ENCODE results near the gene TPM1. TPM values are rescaled to one million over a fixed set of nuclear protein-coding genes. Genes with fewer than 3 reads are reported as not detected.

TPM1 gene
- total RNA-seq, 4 donors from 2014 or later = 5,599 to 7,718 (median 6,496) TPM

DNA sequence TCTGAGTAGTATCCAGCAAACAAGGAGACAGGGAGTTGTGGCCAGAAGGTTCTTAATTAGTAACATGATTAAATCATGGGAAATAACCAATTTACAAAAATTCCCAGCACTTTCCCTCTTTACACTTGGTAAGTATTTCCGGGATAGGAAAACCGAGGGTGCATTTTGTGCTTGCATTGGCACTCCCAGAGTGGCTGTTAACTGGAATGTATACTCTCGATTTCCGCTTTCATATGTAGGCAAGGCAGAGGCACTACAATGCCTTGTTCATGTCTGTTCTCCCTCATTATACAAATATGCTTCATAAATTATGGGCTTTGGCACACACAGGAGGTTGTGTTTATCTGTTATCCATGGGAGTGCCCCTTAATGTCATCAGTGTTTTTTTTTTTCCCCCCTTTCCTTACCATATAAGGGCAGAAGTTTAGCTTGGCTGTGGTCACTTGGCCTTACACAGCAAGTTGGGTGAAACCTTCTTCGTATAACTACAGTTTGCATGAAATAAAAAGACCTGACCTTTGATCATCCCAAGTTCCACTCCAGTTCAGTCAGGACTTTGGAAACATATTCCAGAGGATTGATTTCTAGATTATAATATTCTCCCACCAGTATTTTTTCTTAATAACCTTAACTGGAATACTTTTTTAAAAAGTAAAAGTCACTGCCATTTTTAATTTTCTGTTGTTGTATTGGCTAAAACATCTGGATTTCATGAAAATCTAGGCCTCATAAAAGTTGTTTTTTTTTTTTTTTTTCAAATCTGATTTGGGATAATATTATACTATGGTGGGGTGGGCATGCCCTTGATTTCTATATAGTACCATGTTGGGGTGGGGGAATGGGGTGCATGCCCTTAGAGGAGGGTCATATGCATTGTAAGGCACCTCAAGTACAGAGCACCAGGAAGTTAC is 8.9 kb downstream of the TPM1 start:
- H3K4me3 ChIP-seq = peak overlapping the region; percentile 70 to 91 (median 82)
- TF ChIP-seq POLR2AphosphoS5 (IDR thresholded peaks at IDR 0.05) = peak in 1 of 2 donors; percentile 34
- TF ChIP-seq EP300 (IDR thresholded peaks at IDR 0.05) = no peak
- H3K27me3 ChIP-seq = peaks cover 0 to 5% (median 0%) of the 10 kb centered on the region in 4 donors
- no peak for DNase-seq (ENCODE audit: extremely low spot score)
- H3K9me3 ChIP-seq = no peaks in the 10 kb centered on the region
- intact Hi-C loops (cut with DNase I) = no loop called here
- peaks cover 66 to 94% (median 88%) of the 10 kb centered on the region in 4 donors for H3K4me1 ChIP-seq
- WGBS = 22% methylated on average over 5 of the region's 5 CpGs
- H3K27ac ChIP-seq (replicated peaks in 1 of 4) = peak overlapping the region; percentile 93 to 97 (median 96)
- H3K36me3 ChIP-seq = peaks cover 0 to 47% (median 38%) of the 10 kb centered on the region in 4 donors

DNA sequence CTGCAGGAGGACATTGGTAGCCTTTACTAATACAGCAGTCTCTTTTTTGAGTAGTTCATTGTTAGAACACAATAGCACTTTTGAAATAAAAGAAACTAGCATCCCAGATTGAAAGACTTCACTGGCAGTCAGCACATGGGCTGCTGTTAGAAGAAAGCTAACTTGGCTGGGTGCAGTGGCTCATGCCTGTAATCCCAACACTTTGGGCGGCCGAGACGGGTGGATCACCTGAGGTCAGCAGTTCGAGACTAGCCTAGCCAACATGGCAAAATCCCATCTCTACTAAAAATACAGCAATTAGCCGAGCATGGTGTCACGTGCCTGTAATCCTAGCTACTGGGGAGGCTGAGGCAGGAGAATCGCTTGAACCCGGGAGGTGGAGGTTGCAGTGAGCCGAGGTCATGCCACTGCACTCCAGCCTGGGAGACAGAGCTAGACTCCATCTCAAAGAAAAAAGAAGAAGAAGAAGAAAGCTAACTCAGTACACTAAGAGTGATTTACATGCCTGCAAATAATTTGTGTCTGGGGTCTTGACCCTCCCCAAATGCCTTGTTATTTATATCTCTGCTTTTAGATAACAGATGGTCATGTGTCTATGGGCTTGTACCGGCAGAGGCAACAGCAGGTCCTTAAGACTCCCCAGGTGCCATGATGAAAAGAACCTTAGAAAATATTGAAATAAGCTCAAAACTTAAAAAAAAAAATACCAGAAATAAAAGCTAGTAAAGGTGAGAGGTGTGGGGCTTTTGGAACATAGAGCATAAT is 9.7 kb downstream of the TPM1 start:
- Histone ChIP-seq H3K27me3 (peaks cover 0 to 5% (median 0%) of the 10 kb centered on the region in 4 donors), H3K27ac (replicated peaks in 1 of 4) (peak overlapping the region; percentile 93 to 97 (median 96)), H3K9me3 (no peaks in the 10 kb centered on the region), H3K4me3 (peak overlapping the region; percentile 6 to 91 (median 22)), H3K4me1 (peaks cover 74 to 96% (median 92%) of the 10 kb centered on the region in 4 donors), H3K36me3 (peaks cover 6 to 47% (median 39%) of the 10 kb centered on the region in 4 donors)
- intact Hi-C loops (cut with DNase I) = no loop called here
- TF ChIP-seq POLR2AphosphoS5 (IDR thresholded peaks at IDR 0.05) (peak in 1 of 2 donors; percentile 42), EP300 (IDR thresholded peaks at IDR 0.05) (no peak)
- no peak for DNase-seq (ENCODE audit: extremely low spot score)
- 40% methylated on average over 10 of the region's 10 CpGs for WGBS

- H3K4me1 ChIP-seq = peaks cover 83 to 97% (median 95%) of the 10 kb centered on the region in 4 donors
- H3K9me3 ChIP-seq = no peaks in the 10 kb centered on the region
- peak overlapping the region; percentile 93 to 97 (median 96) for H3K27ac ChIP-seq (replicated peaks in 1 of 4)
- 41% methylated on average over 6 of the region's 7 CpGs for WGBS
- TF ChIP-seq POLR2A (IDR thresholded peaks at IDR 0.05; ENCODE audit: low read depth) (no peak), POLR2AphosphoS5 (IDR thresholded peaks at IDR 0.05) (peak in 1 of 2 donors; percentile 73), EP300 (IDR thresholded peaks at IDR 0.05) (peak; percentile 69)
- TF ChIP-seq, protein P1, sequence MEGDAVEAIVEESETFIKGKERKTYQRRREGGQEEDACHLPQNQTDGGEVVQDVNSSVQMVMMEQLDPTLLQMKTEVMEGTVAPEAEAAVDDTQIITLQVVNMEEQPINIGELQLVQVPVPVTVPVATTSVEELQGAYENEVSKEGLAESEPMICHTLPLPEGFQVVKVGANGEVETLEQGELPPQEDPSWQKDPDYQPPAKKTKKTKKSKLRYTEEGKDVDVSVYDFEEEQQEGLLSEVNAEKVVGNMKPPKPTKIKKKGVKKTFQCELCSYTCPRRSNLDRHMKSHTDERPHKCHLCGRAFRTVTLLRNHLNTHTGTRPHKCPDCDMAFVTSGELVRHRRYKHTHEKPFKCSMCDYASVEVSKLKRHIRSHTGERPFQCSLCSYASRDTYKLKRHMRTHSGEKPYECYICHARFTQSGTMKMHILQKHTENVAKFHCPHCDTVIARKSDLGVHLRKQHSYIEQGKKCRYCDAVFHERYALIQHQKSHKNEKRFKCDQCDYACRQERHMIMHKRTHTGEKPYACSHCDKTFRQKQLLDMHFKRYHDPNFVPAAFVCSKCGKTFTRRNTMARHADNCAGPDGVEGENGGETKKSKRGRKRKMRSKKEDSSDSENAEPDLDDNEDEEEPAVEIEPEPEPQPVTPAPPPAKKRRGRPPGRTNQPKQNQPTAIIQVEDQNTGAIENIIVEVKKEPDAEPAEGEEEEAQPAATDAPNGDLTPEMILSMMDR (IDR thresholded peaks at IDR 0.05) = no peak
- intact Hi-C loops (cut with DNase I) = no loop called here
- H3K36me3 ChIP-seq = peaks cover 12 to 52% (median 44%) of the 10 kb centered on the region in 4 donors
- peaks cover 0 to 2% (median 0%) of the 10 kb centered on the region in 4 donors for H3K27me3 ChIP-seq
- DNase-seq (ENCODE audit: extremely low spot score) = no peak
- H3K4me3 ChIP-seq = peak overlapping the region; percentile 6 to 91 (median 22)
Observed at GRCh38 chr15:63052961-63053698, 10.6 kb downstream of the TPM1 start.

DNA sequence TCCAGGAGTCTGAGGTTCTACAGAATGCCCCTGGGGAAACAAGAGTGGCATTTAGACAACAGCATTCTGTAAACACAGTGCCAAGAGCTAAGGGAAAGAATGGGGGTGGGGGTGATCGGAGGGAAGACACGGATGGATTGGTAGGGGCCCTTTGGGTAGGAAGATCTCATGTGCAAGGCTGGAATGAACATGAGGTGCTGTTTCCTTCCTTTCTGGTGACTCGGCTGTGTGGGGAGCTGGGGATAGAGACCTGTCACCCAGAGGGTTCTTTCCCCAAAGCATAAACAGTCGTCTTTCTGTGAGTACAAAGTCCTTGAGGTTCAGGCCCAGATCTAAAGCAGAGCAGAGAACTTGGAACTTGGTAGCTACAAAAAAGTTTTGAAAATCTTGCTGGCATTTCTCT is 11.7 kb downstream of the TPM1 start:
- 44% methylated on average over 4 of the region's 4 CpGs for WGBS
- H3K4me1 ChIP-seq = peaks cover 94 to 100% (median 100%) of the 10 kb centered on the region in 4 donors
- peak overlapping the region; percentile 93 to 97 (median 96) for H3K27ac ChIP-seq (replicated peaks in 1 of 4)
- H3K36me3 ChIP-seq = peaks cover 22 to 64% (median 44%) of the 10 kb centered on the region in 4 donors
- no peak for TF ChIP-seq POLR2AphosphoS5 (IDR thresholded peaks at IDR 0.05)
- intact Hi-C loops (cut with DNase I) = no loop called here
- H3K4me3 ChIP-seq = peak overlapping the region; percentile 6 to 91 (median 27)
- no peak for DNase-seq (ENCODE audit: extremely low spot score)
- no peaks in the 10 kb centered on the region for H3K27me3 ChIP-seq
- no peaks in the 10 kb centered on the region for H3K9me3 ChIP-seq

DNA sequence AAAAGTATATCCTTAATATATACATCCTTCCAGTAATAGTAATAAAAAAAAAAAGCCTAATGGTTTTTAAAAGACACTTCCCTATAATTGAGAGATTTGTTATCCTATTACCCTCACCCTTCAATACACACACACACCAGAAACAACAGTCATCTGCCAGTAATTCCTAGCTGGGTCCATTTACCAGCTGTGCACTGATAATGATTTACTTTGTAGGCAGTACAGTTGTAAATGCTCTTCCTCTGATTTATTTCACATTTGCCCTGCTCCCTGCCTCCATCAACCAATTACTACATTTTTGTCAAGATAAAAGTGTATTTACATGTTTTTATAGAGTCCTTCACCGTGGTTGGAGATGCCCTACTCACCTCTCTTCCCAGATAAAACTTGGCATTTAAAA is 12.4 kb downstream of the TPM1 start:
- TF ChIP-seq EP300 (IDR thresholded peaks at IDR 0.05) (no peak), POLR2A (IDR thresholded peaks at IDR 0.05; ENCODE audit: low read depth) (no peak), POLR2AphosphoS5 (IDR thresholded peaks at IDR 0.05) (no peak)
- TF ChIP-seq, protein P1 (IDR thresholded peaks at IDR 0.05) = no peak
- Histone ChIP-seq H3K4me3 (peak overlapping the region in 3 of 4 donors; percentile 9 to 12 (median 11)), H3K4me1 (peaks cover 96 to 100% (median 100%) of the 10 kb centered on the region in 4 donors), H3K36me3 (peaks cover 29 to 66% (median 51%) of the 10 kb centered on the region in 4 donors), H3K27ac (replicated peaks in 1 of 4) (peak overlapping the region; percentile 93 to 97 (median 96)), H3K9me3 (no peaks in the 10 kb centered on the region), H3K27me3 (no peaks in the 10 kb centered on the region)
- no peak for DNase-seq (ENCODE audit: extremely low spot score)
- intact Hi-C loops (cut with DNase I) = no loop called here
- 50% methylated on average over 1 of the region's 1 CpG for WGBS
